ENCODE data around the gene RDH13. TPM values are rescaled to one million over a fixed set of nuclear protein-coding genes. Genes with fewer than 3 reads are reported as not detected.
A peak's percentile ranks its signal among the peaks of the same experiment; 100 is the strongest.
"Not testable (repeated sequence)": the region's sequence is repeated elsewhere in the genome, so short reads cannot be mapped to it uniquely, and the experiment has no call there.

RDH13 gene
- total RNA-seq, 1 donor from 2014 or later: 12.9 TPM

DNA sequence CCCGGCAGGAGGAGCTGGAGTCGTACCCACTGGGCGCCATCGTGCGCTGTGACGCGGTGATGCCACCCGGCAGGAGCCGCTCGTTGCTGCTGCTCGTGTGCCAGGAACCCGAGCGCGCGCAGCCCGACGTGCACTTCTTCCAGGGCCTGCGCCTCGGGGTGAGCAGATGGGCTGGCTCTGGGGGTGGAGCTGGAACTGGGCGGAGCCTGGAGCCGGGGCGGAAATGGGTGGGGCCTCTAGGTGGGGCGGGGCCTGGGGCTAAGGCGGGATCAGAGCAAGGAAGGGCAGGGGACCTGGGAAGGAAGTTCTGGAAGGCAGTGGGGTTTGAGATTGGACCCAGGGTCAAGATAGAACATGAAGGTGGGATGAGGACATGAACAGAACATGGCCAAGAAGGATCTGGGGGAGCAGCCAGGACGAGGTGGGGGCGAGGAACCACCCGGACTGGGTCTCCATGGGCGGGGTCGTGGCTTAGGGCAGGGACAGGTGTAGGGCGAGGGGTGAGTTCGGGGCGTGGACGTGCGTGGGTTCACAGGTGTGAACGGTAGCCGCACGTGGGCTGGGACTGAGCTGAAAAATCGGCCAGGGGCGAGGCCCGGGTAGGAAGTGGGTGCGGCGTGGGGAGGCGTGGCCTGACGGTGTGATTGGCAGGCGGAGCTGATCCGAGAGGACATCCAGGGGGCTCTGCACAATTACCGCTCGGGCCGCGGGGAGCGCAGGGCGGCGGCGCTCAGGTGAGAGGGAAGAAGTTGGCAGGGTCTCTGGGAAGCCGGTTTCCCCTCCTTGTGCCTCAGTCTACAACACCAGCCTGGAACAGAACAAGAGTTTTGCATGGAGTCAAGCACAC is 17.4 kb upstream of the RDH13 start:
- intact Hi-C loops (cut with DNase I): no loop called here
- DNase-seq (ENCODE audit: low spot score) (no peak), ATAC-seq (peak; percentile 57)

- intact Hi-C loops (cut with DNase I): no loop called here
Measured at GRCh38 chr19:55079400-55080038, 16.6 kb upstream of the RDH13 start.

GRCh38 chr19:55078996-55079395 is 16.0 kb upstream of the RDH13 start:
- intact Hi-C loops (cut with DNase I): no loop called here
- DNase-seq (ENCODE audit: low spot score): no peak
- no peak for ATAC-seq

More at GRCh38 chr19:55079400-55080038, 16.6 kb upstream of the RDH13 start:
- ATAC-seq (no peak), DNase-seq (ENCODE audit: low spot score) (no peak)

DNA sequence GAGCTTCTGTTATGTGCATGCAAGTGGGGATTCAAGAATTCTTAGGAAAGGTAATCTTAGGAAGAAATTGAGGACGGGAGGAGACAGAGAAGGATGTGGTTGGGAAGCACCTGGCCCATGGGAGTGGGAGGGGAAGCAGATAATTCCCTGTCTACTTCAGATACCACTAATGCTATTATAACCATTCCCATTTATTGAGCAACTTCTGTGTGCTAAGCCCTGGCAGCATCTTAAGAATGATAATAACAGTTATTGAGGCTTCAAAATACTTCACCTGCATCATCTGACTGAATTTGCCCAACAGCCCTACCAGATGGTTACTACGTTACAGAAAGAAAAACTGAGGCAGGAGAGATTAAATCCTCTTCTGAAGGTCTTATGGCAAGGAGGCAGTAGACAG is 14.2 kb upstream of the RDH13 start:
- ATAC-seq: no peak
- intact Hi-C loops (cut with DNase I): no loop called here

DNA sequence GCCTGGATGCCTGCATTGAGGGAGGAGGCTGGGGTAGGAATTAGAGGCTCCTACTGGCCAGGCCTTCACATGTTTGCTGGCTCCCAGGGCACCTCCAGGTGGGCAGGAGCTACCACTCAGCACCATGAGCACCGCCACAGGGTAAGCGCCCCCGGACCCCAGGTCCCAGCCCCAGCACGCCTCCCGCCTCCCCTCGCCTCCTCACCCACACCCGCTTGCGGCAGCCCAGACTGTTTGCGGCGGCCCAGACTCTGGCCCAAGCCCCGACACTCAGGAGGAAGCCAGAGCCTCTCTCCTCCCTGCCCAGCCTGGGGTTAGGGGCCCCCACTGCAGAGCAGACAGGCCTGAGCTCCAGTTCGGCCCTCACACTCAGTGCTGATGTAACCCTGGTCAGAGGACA is 13.4 kb upstream of the RDH13 start:
- intact Hi-C loops (cut with DNase I): no loop called here
- ATAC-seq: no peak

More for the DNA sequence above, 14.2 kb upstream of the RDH13 start:
- no peak for DNase-seq (ENCODE audit: low spot score)

GRCh38 chr19:55075371-55075998 is 12.5 kb upstream of the RDH13 start, which contains the start of gene EPS8L1:
Gene EPS8L1 (plus strand): TSS chr19:55075869. CDS start chr19:55076445, 576 bp downstream.
- no peak for ATAC-seq
- no peak for DNase-seq (ENCODE audit: low spot score)
- intact Hi-C loops (cut with DNase I): no loop called here

More for the DNA sequence above, 13.4 kb upstream of the RDH13 start:
- DNase-seq (ENCODE audit: low spot score): no peak

- intact Hi-C loops (cut with DNase I): no loop called here
- DNase-seq (ENCODE audit: low spot score) (no peak), ATAC-seq (no peak)
Measured at GRCh38 chr19:55071913-55072312, 9.0 kb upstream of the RDH13 start.

DNA sequence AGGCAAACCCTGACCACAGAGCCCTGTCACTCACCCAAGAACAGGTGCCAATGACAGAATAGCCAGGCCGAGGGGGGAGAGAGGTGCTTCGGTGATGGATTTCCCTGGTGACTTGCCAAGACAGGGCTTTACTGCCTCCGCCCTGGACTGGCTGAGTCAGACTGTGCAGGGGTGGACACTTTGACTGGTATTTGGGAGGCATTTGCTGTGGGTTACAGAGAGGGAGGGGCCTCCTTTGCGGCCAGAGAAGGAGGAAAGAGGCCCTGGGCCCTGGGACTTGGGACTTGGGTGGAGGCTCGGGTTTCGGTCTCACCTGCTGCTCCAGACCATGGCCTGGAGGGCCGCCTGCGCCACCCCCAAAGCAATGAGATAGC is 8.2 kb upstream of the RDH13 start:
- intact Hi-C loops (cut with DNase I): no loop called here
- no peak for ATAC-seq

GRCh38 chr19:55070466-55071128 is 7.6 kb upstream of the RDH13 start:
- no peak for ATAC-seq
- no peak for DNase-seq (ENCODE audit: low spot score)
- intact Hi-C loops (cut with DNase I): no loop called here

More for the DNA sequence above, 8.2 kb upstream of the RDH13 start:
- DNase-seq (ENCODE audit: low spot score): no peak

GRCh38 chr19:55069865-55070197 is 6.9 kb upstream of the RDH13 start:
- intact Hi-C loops (cut with DNase I): no loop called here
- no peak for DNase-seq (ENCODE audit: low spot score)
- ATAC-seq: no peak

DNA sequence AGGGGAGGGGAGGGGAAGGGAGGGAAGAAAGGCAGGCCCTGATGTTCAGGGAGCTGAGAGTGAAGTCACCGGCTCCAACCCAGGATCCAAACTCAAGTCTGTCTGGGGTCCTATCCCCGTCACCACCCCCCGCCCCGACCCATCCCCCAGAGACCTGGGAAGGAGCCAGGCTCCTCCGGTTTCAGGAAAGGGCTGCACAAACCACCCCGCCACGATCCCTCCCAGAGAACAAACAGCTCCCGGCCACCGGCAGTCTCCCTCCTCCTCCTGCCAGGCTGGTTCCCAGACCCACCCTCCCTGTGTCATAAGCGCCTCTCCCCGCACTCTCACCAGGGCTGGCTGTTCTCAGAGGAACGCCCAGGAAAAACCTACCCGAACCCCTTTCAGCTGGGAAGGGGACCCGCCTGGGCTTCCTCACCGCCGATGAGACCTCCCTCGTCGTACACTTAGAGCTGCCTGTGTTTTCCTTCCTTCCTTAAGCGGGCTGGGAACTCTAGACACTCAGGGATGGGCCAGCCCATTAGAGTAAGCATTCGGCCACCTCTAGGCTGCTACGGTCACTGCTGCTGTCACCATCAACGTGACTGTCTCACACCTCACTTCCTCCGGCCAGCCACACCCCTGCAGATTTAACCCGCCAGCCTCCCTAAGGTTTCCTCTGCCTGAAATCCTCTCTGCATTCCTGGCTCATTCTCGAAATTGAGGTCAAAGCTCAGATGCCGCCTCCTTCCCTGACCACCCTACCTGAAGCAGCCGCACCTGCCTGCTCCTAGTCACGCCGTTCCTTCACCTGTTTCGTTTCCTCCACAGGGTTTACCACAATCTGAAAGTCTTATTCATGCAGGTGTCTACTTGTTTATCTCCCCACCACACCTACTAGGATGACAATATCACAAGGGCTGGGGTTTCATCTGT is 6.3 kb upstream of the RDH13 start:
- DNase-seq (ENCODE audit: low spot score) (no peak), ATAC-seq (peak; percentile 28)
- intact Hi-C loops (cut with DNase I): no loop called here

GRCh38 chr19:55067869-55068268 is 4.9 kb upstream of the RDH13 start:
- no peak for DNase-seq (ENCODE audit: low spot score)
- ATAC-seq: no peak
- intact Hi-C loops (cut with DNase I): no loop called here

DNA sequence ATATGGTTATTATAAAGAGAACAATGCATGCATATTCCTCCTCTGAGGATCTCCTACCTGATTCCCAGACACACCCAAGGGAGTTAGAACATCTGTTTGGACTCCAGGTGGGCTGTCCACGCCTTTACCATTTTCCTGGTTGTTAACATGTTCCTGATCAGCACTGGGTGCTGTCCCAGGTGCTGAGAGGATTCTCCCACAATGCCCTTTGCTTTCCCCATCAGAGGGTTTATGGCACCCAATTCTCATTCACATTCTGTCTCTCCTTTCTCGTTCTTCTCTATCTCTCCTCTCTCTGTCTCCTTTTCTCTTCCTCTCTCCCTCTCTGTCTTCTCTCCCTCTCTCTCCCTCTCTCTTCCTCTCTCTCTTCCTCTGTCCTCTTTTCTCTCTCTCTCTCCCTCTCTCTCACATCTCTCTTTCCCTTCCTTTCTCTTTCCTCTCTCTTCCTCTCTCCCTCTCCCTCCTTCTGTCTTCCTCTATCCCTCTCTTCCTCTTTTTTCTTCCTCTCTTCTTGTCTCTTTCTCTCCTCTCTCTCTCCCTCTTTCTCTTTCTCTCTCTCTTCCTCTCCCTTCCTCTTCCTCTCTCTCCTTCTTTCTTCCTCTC is 3.3 kb upstream of the RDH13 start:
- no peak for DNase-seq (ENCODE audit: low spot score)
- intact Hi-C loops (cut with DNase I): no loop called here
- no peak for ATAC-seq

DNA sequence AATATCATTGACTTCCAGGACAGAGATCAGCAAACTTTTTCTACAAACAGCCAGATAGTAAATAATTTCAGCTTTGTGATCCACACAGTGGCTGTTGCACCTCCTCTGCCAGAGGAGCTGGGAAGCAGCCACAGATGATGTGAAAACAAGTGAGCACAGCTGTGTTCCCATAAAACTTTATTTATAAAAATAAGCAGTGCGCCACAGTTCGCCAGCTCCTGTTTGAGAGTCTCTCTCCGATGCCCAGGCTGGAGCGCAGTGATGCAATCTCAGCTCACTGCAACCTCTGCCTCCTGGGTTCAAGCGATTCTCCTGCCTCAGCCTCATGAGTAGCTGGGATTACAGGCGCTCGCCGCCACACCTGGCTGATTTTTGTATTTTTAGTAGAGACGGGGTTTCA is 2.6 kb upstream of the RDH13 start:
- intact Hi-C loops (cut with DNase I): not testable (repeated sequence)

GRCh38 chr19:55063492-55063843 is 520 bp upstream of the RDH13 start:
- DNase-seq (ENCODE audit: low spot score) (no peak), ATAC-seq (peak; percentile 4)
- intact Hi-C loops (cut with DNase I): no loop called here

More for the DNA sequence above, 2.6 kb upstream of the RDH13 start:
- not testable (repeated sequence) for ATAC-seq; DNase-seq (ENCODE audit: low spot score)

GRCh38 chr19:55060287-55060686 is 2.7 kb downstream of the RDH13 start:
- DNase-seq (ENCODE audit: low spot score); intact Hi-C loops (cut with DNase I); ATAC-seq: not testable (repeated sequence)

DNA sequence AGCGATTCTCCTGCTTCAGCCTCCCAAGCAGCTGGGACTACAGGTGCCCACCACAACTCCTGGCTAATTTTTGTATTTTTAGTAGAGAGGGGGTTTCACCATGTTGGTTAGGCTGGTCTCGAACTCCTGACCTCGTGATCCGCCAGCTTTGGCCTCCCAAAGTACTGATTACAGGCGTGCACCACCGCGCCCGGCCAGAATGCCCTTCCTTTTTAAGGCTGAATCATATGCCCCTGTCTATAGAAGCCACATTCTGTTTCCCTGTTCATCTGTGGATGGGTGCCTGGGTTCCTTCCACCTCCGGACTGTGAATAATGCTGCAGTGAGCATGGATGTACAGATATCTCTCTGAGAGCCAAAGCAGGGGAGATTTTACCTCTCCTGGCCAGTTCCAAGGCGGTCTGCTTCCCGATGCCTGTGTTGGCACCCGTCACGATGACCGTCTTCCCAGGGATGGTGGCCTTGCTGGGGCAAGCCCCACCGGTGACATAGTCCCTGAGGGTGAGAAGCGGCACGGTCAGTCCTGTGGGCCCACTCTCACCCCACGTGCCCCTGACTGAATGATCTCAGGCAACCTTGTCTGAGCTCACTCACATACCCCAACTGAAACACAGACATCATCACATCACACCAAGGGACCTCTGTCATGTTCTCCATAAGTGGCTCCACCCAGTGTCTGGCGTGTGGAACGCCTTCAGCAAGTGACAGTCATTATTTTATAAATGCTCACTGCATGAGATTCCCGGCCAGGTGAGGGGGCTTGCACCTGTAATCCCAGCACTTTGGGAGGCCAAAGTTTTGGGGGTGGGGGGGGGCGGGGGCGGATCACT is 4.0 kb downstream of the RDH13 start:
- intact Hi-C loops (cut with DNase I): no loop called here
- ATAC-seq: no peak

More for the DNA sequence above, 4.0 kb downstream of the RDH13 start:
- DNase-seq (ENCODE audit: low spot score): no peak
